GM21717 (cell line): ENCODE data around the gene ANKMY1.

Source experiments
- ATAC-seq: cut with Tn5 transposase; IDR thresholded peaks from one replicate; pipeline ENCODE4 v1.9.1; 2021; ENCODE audit warnings: mild to moderate bottlenecking, moderate library complexity; ENCODE audit not compliant: unreplicated experiment

Gene ANKMY1

DNA sequence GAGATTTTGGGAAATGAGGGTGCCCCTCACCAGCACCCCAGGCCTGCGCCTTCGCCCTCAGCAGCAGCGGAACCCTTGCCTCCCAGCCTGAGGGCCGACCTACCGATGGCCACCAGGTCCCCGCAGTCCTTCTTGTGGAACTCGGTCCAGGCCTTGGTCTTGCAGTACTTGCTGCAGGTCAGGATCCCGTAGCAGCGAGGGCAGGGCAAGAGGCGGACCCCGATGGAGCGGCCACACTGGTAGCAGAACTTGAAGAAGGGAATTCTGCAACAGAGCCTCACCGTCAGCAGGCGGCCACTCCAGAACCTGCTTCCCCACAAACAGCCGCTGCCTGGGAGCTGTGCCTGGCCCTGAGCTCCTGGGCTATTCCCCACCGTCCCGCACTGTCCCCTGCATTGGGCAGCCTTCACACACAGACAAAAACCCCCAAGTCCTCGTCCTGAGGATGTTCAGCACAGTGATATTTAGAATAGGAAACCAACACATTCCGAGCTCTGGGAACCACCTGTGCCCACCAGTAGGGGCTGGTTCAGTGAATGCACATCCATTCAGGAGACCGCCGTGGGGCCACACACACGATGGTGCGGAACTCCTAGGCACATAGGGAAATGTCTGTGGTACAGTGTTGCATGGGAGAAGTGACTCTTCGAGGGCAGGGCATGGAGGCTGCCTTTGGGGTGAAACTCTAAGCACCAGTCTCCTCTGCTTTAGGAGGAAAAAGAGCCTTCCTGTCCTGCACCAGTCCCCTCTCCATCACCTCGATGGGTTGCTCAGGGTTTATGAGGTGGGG lies 76.8 kb downstream of the ANKMY1 start:
- no peak for ATAC-seq

DNA sequence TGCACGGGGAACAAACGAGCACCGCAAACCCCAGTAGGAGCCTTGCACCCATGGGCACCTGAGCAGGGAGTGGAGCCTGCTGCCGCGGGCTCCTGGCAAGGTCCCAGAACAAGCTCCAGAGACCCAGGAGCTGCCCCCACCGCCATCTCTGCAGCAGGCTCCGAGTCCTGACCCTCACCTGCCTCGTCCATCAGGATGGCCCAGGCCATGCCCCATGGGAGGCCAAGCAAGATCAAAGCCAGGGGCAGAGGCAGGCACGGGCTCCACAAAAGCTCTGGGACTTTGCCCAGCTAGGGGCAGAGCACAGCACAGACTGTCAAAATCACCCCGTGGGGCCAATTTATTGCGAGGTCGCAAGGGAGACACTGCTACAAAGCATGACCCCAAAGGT lies 78.7 kb downstream of the ANKMY1 start:
- ATAC-seq: no peak

GRCh38 chr2:240478346-240479110 lies 79.3 kb downstream of the ANKMY1 start:
- no peak for ATAC-seq

DNA sequence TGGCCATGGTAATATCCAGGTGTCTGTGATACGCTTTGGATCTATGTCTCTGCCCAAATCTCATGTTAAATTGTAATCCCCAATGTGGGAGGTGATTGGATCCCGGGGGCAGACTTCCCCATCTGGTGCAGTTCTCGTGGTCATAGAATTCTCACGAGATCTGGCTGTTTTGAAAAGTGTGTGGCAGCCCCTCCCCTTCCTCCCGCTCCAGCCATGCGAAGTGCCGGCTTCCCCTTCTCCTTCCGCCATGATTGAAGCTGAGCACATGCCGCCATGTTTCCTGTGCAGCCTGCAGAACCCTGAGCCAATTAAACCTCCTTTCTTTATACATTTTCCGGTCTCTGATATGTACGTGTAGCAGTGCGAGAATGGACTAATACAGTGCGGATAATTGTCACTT lies 79.9 kb downstream of the ANKMY1 start:
- ATAC-seq: no peak

DNA sequence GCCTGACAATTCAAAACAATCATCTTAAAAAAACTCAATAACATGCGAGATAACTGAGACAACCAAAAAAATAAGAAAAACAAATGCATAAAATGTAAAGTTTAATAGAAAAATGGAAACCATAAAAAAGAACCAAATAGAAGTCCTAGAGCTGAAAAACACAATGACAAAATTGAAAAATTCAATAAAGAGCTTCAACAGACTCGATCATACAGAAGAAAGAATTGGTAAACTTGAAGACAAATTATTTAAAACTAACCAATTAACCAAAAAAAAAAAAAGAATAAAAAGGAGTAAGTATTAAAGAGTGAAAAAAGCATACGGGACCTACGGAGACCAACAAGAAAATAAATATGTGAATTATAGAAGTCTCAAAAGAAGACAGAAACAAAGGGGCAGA lies 84.6 kb downstream of the ANKMY1 start:
- no peak for ATAC-seq

GRCh38 chr2:240472078-240472790 lies 85.6 kb downstream of the ANKMY1 start:
- no peak for ATAC-seq

- ATAC-seq: no peak
Observed at GRCh38 chr2:240469740-240470139, 88.0 kb downstream of the ANKMY1 start.

DNA sequence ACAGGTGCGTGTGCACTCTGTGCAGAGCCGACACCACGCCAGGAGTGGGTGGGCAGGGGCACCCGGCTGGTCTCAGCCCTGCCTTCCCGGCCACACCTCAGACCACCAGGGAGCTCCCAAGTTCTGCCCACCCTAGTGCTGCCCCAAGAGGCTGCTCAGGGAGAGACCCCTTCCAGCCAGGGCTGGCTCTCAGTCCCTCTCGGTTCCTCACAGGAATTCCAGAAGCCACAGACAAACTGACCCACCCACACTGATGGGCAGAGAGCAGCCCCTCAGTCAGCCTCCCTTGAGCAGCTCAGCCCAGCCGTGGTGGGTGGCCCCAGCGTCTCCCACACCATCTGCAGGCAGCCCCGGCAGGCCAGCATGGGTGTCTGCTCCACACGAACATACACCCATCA lies 88.5 kb downstream of the ANKMY1 start:
- no peak for ATAC-seq

DNA sequence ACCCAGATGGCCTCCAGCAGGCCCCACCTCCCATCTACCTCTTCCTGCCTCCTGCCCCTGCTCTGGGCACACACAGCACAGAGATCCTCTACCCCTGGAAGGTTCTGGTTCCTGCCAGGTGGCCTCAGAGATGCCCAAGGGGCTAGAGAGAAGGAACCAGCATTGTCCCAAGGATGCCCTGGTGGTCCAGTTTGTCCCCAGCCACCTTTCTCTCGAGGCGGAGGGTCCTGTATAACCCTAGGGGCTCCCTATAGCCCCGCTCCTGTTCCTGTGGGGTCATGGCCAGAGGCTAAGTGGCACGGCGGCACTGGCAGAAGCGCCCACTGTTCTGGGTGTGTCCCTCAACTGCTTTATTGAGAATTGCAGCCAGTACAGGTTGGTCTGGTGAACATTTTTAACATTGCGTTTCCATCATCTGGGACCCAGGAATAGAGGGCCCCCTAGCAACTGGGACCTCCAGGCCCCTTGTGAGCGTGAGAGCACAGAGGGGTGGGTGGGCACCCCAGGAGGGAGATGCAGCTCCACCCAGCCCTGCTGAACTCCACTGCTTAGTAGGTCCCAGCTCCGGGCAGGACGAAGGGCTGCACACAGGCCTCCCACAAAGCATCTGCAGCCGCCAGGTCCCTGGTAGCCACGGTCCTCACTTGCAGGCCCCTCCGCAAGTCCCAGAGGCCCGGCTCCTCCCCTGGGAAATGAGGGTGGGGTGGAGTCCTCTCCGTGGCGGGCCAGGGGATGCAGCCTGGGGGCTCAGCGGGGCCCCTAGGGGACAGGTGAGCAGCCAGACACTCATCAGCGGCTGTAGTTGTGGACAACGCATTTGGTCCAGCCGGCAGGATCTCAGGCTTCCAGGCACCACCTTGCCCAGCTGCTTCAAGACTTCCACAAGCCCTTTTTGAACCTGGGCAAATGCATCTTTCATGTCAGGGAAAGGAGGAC lies 89.2 kb downstream of the ANKMY1 start:
- no peak for ATAC-seq

DNA sequence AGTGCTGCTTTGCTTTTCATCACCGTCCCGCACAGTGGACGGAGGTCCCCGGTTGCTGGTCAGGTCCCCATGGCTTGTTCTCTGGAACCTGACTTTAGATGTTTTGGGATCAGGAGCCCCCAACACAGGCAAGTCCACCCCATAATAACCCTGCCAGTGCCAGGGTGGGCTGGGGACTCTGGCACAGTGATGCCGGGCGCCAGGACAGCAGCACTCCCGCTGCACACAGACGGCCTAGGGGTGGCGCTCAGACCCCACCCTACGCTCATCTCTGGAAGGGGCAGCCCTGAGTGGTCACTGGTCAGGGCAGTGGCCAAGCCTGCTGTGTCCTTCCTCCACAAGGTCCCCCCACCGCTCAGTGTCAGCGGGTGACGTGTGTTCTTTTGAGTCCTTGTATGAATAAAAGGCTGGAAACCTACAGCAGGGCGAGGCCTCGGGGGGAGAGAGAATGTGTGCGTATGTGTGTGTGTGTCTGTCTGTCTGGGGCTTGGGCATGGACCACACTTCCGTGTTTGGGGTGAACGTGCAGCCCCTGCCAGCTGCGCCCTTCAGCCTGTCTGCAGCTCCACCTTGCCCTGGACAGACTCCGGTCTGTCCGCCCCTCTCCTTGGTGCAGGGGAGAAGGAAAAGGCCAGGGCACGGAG lies 90.0 kb downstream of the ANKMY1 start:
- ATAC-seq: no peak

DNA sequence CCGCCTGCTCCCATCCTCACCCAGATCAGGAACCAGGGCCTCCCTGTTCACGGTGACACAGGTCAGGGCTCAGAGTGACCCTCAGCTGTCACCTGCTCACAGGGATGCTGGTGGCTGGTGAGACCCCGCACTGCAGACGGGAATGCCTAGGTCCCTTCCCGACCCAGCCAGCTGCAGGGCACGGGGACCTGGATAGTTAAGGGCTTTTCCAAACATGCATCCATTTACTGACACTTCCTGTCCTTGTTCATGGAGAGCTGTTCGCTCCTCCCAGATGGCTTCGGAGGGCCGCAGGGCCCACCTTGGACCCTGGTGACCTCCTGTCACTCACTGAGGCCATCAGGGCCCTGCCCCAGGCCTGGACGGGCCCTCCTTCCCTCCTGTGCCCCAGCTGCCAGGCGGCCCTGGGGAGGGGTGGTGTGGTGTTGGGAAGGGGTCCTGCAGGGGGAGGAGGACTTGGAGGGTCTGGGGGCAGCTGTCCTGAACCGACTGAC lies 90.6 kb downstream of the ANKMY1 start:
- ATAC-seq: no peak

- no peak for ATAC-seq
Observed at GRCh38 chr2:240466579-240467148, 91.1 kb downstream of the ANKMY1 start.

- ATAC-seq: no peak
Observed at GRCh38 chr2:240465765-240466578, 91.8 kb downstream of the ANKMY1 start.

GRCh38 chr2:240465268-240465764 lies 92.5 kb downstream of the ANKMY1 start:
- no peak for ATAC-seq

- no peak for ATAC-seq
Observed at GRCh38 chr2:240464514-240465241, 93.1 kb downstream of the ANKMY1 start.

DNA sequence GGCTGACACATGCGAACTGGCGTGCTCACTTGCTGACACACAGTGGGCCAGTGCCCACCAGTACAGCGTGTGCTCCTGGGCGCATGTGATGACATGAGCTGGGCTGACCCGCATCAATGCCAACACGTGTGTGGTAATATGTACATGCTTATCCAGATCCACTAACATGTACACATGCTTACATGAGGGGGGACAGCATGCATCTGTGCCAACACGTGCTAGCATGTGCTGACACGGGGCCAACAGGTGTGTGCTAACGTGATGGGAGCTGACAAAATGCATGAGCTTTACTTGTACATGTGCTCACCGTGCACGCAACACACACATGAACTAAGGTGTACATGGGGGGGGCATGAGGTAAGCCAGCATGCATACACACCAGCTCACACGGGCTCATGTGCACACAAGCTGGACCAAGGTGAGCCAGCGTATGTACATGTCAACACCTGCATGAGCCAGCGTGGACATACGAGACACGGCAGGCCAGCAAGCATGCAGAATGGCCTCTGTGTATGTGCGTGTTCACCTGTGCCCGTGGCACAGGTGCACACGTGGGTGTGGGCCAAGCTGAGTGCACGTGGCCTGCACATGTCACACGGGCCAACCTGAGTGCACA lies 93.8 kb downstream of the ANKMY1 start:
- ATAC-seq: no peak

GRCh38 chr2:240463274-240463865 lies 94.4 kb downstream of the ANKMY1 start:
- no peak for ATAC-seq
